H9 (cell line): Measurements from ENCODE around the gene ARF1. TPM values are rescaled to one million over a fixed set of nuclear protein-coding genes. Genes with fewer than 3 reads are reported as not detected.

Experiments
- DNase-seq: peaks from one replicate; pipeline ENCODE4 v3.0.0-alpha.2; 2017
- H2AFZ ChIP-seq: one replicate; pipeline ENCODE4 v1.6.1; 2013; ENCODE audit warnings: mild to moderate bottlenecking, low read length, control low read depth, moderate library complexity
- H2AK5ac ChIP-seq: 2 replicates; pipeline ENCODE4 v1.6.1; 2013; ENCODE audit warnings: low read length, control low read depth, mixed read lengths; ENCODE audit not compliant: insufficient read length
- H2BK120ac ChIP-seq: one replicate; pipeline ENCODE4 v1.6.1; 2013; ENCODE audit warnings: low read depth, mild to moderate bottlenecking, low read length, control low read depth, inconsistent platforms; ENCODE audit not compliant: poor library complexity, severe bottlenecking
- H2BK12ac ChIP-seq: 2 replicates; pipeline ENCODE4 v1.6.1; 2013; ENCODE audit warnings: low read length, control low read depth, mixed read lengths, low read depth; ENCODE audit not compliant: insufficient read length
- H2BK15ac ChIP-seq: 2 replicates; pipeline ENCODE4 v1.6.1; 2013; ENCODE audit warnings: low read depth, low read length, control low read depth
- H2BK20ac ChIP-seq: one replicate; pipeline ENCODE4 v1.6.1; 2013; ENCODE audit warnings: low read depth, mild to moderate bottlenecking, low read length, control low read depth, inconsistent platforms; ENCODE audit not compliant: poor library complexity, severe bottlenecking
- H2BK5ac ChIP-seq: 2 replicates; pipeline ENCODE4 v1.6.1; 2013; ENCODE audit warnings: low read length, control low read depth, mixed read lengths; ENCODE audit not compliant: insufficient read length
- H3K14ac ChIP-seq: 2 replicates; pipeline ENCODE4 v1.6.1; 2013; ENCODE audit warnings: low read length, control low read depth; ENCODE audit not compliant: insufficient read depth
- H3K18ac ChIP-seq: 2 replicates; pipeline ENCODE4 v1.6.1; 2013; ENCODE audit warnings: low read depth, mild to moderate bottlenecking, mixed read lengths, low read length, control low read depth; ENCODE audit not compliant: insufficient read length
- H3K23ac ChIP-seq: 2 replicates; pipeline ENCODE4 v1.6.1; 2013; ENCODE audit warnings: low read length, control low read depth, mixed read lengths, low read depth; ENCODE audit not compliant: insufficient read length
- H3K23me2 ChIP-seq: 2 replicates; pipeline ENCODE4 v1.6.1; 2013; ENCODE audit warnings: low read depth, mild to moderate bottlenecking, mixed read lengths, low read length, control low read depth; ENCODE audit not compliant: insufficient read length, poor library complexity, severe bottlenecking
- H3K27ac ChIP-seq: 2 replicates; pipeline ENCODE4 v1.5.1; 2013; ENCODE audit warnings: low read length, control low read depth, mixed read lengths, low read depth; ENCODE audit not compliant: insufficient read length
- H3K27me3 ChIP-seq: 2 replicates; pipeline ENCODE4 v1.6.1; 2013; ENCODE audit warnings: low read length, control low read depth, inconsistent platforms; ENCODE audit not compliant: insufficient read depth
- H3K4ac ChIP-seq: 2 replicates; pipeline ENCODE4 v1.6.1; 2013; ENCODE audit warnings: low read depth, mild to moderate bottlenecking, control low read depth, inconsistent platforms, low read length, moderate library complexity
- H3K4me1 ChIP-seq: 2 replicates; pipeline ENCODE4 v1.6.1; 2013; ENCODE audit warnings: low read length, control low read depth, inconsistent platforms; ENCODE audit not compliant: insufficient read depth
- H3K4me2 ChIP-seq: 2 replicates; pipeline ENCODE4 v1.6.1; 2013; ENCODE audit warnings: low read length, control low read depth, mixed read lengths; ENCODE audit not compliant: insufficient read length, insufficient read depth
- H3K56ac ChIP-seq: 2 replicates; pipeline ENCODE4 v1.6.1; 2013; ENCODE audit warnings: low read depth, mild to moderate bottlenecking, mixed read lengths, low read length, control low read depth; ENCODE audit not compliant: insufficient read length
- H3K79me1 ChIP-seq: 2 replicates; pipeline ENCODE4 v1.6.1; 2013; ENCODE audit warnings: low read depth, mild to moderate bottlenecking, moderate library complexity, low read length, control low read depth, inconsistent platforms; ENCODE audit not compliant: insufficient read depth, poor library complexity, severe bottlenecking
- H3K79me2 ChIP-seq: 2 replicates; pipeline ENCODE4 v1.6.1; 2013; ENCODE audit warnings: low read length, control low read depth, inconsistent platforms; ENCODE audit not compliant: insufficient read depth
- H3K9ac ChIP-seq: 2 replicates; pipeline ENCODE4 v1.6.1; 2013; ENCODE audit warnings: low read length, control low read depth, mixed read lengths; ENCODE audit not compliant: insufficient read length; ENCODE audit errors: extremely low read depth
- H3K9me3 ChIP-seq: one replicate; pipeline ENCODE4 v1.6.1; 2013; ENCODE audit warnings: low read depth, low read length, inconsistent platforms; ENCODE audit not compliant: control insufficient read depth
- H3T11ph ChIP-seq: one replicate; pipeline ENCODE4 v1.6.1; 2013; ENCODE audit warnings: mild to moderate bottlenecking, low read length, control low read depth, inconsistent platforms
- H4K20me1 ChIP-seq: one replicate; pipeline ENCODE4 v1.6.1; 2013; ENCODE audit not compliant: control insufficient read depth, insufficient read length, insufficient read depth
- H4K5ac ChIP-seq: 2 replicates; pipeline ENCODE4 v1.6.1; 2013; ENCODE audit warnings: low read depth, mild to moderate bottlenecking, mixed read lengths, low read length, control low read depth; ENCODE audit not compliant: insufficient read length
- H4K8ac ChIP-seq: replicated peaks from 2 replicates; pipeline ENCODE4 v1.6.1; 2013; ENCODE audit warnings: low read length, control low read depth, mixed read lengths, low read depth; ENCODE audit not compliant: insufficient read length
- H4K91ac ChIP-seq: 2 replicates; pipeline ENCODE4 v1.6.1; 2013; ENCODE audit warnings: low read depth, mild to moderate bottlenecking, moderate library complexity, mixed read lengths, low read length, control low read depth; ENCODE audit not compliant: insufficient read length
- H3K27ac Mint-ChIP-seq, 3 experiments: 2 replicates in 2 of 3; 3 replicates in 1 of 3; pipeline ENCODE4 v1.8.0; 2020 to 2021; ENCODE audit warnings: mixed read lengths in 3 of 3, mild to moderate bottlenecking in 1 of 3, moderate library complexity in 1 of 3
- H3K27me3 Mint-ChIP-seq: 2 replicates; pipeline ENCODE4 v1.8.0; 2021; ENCODE audit warnings: low read depth, mild to moderate bottlenecking, moderate library complexity, mixed read lengths
- H3K36me3 Mint-ChIP-seq, 3 experiments: 2 replicates in 2 of 3; 3 replicates in 1 of 3; pipeline ENCODE4 v1.8.0; 2020 to 2021; ENCODE audit warnings: low read depth in 3 of 3, mixed read lengths in 3 of 3; ENCODE audit not compliant: insufficient read depth in 1 of 3
- H3K4me1 Mint-ChIP-seq, 2 experiments: 2 replicates each; pipeline ENCODE4 v1.8.0; 2020; ENCODE audit warnings: mixed read lengths in 2 of 2
- H3K4me3 Mint-ChIP-seq, 2 experiments: 2 replicates in 1 of 2; 3 replicates in 1 of 2; pipeline ENCODE4 v1.8.0; 2020 to 2021; ENCODE audit warnings: mild to moderate bottlenecking in 2 of 2, mixed read lengths in 2 of 2, moderate library complexity in 1 of 2
- H3K9me3 Mint-ChIP-seq, 2 experiments: 2 replicates in 1 of 2; 3 replicates in 1 of 2; pipeline ENCODE4 v1.8.0; 2020; ENCODE audit warnings: mild to moderate bottlenecking in 2 of 2, mixed read lengths in 2 of 2, moderate library complexity in 1 of 2
- CTCF ChIP-seq: fragments of 200-600 bp; sonication (generic); conservative IDR thresholded peaks from 3 replicates; pipeline ENCODE4 v1.8.0; 2021; ENCODE audit warnings: antibody characterized with exemption, mild to moderate bottlenecking
- WGBS: extraction: QIAGEN DNeasy Blood & Tissue Kit; methylation state at CpG from one replicate; pipeline ENCODE4 v1.1.7; 2013; ENCODE audit warnings: missing lambda C conversion rate, low lambda C conversion rate, mixed read lengths; ENCODE audit not compliant: insufficient read length; ENCODE audit errors: extremely low coverage; 5-methylcytosine and 5-hydroxymethylcytosine counted together
- total RNA-seq: library from RNA; stranded (reverse); gene quantifications from 2 replicates; pipeline ENCODE4 v1.2.1, GENCODE V29; 2021

ARF1 gene
- total RNA-seq, 1 experiment from 2014 or later = 258 TPM

- Mint-ChIP-seq H3K4me1 (peaks cover 12 to 15% of the 10 kb centered on the region in 2 experiments), H3K9me3 (peaks cover 6 to 13% of the 10 kb centered on the region in 2 experiments)
These were observed 29.7 kb downstream of the ARF1 start for GRCh38 chr1:228112167-228112566.

More at GRCh38 chr1:228112167-228112566, 29.7 kb downstream of the ARF1 start:
- peaks cover 3% of the 10 kb centered on the region for H3K79me1 ChIP-seq
- H2BK12ac ChIP-seq = no peak overlapping the region
- no peak overlapping the region for H3K27ac Mint-ChIP-seq
- no peak for DNase-seq
- no peak overlapping the region for H3K4ac ChIP-seq
- TF ChIP-seq CTCF = no peak
- H3T11ph ChIP-seq = no peak overlapping the region
- no peak overlapping the region for H4K5ac ChIP-seq
- peaks cover 7 to 8% (median 7%) of the 10 kb centered on the region in 3 experiments; a peak in 6 of 7 replicates for H3K36me3 Mint-ChIP-seq
- H3K18ac ChIP-seq = no peak overlapping the region
- no peak overlapping the region for H3K27ac ChIP-seq
- H3K27me3 Mint-ChIP-seq = peaks cover 16% of the 10 kb centered on the region
- no peak overlapping the region for H2AK5ac ChIP-seq
- H3K14ac ChIP-seq = no peak overlapping the region
- no peak overlapping the region for H3K9ac ChIP-seq
- H3K4me2 ChIP-seq = no peak overlapping the region
- no peak overlapping the region for H3K56ac ChIP-seq
- H3K4me3 Mint-ChIP-seq = no peak overlapping the region
- no peaks in the 10 kb centered on the region for H4K20me1 ChIP-seq
- H3K79me2 ChIP-seq = no peaks in the 10 kb centered on the region
- H3K9me3 ChIP-seq = no peaks in the 10 kb centered on the region
- H3K4me1 ChIP-seq = no peaks in the 10 kb centered on the region
- H2BK20ac ChIP-seq = no peak overlapping the region
- no peak overlapping the region for H2BK5ac ChIP-seq
- no peak overlapping the region for H2BK15ac ChIP-seq
- H2BK120ac ChIP-seq = no peak overlapping the region
- H4K91ac ChIP-seq = no peak overlapping the region
- no peak overlapping the region for H2AFZ ChIP-seq
- no peak overlapping the region for H4K8ac ChIP-seq
- no peak overlapping the region for H3K23ac ChIP-seq
- no peaks in the 10 kb centered on the region for H3K27me3 ChIP-seq
- no CpG with 5 or more reads among the region's 7 CpGs for WGBS
- peaks cover 10% of the 10 kb centered on the region for H3K23me2 ChIP-seq
